Measurements from ENCODE around the gene THOC6.

THOC6 gene

GRCh38 chr16:2991566-2992261, 32.1 kb upstream of the THOC6 start:
- no peak for DNase-seq (ENCODE audit: low spot score)
- no peak for TF ChIP-seq CTCF (IDR thresholded peaks at IDR 0.05; ENCODE audit: extremely low read depth, missing control alignments)

GRCh38 chr16:2992383-2993081, 31.3 kb upstream of the THOC6 start:
- TF ChIP-seq CTCF (IDR thresholded peaks at IDR 0.05; ENCODE audit: extremely low read depth, missing control alignments) = no peak
- no peak for DNase-seq (ENCODE audit: low spot score)

GRCh38 chr16:2996298-2996697, 27.5 kb upstream of the THOC6 start:
- no peak for TF ChIP-seq CTCF (IDR thresholded peaks at IDR 0.05; ENCODE audit: extremely low read depth, missing control alignments)
- DNase-seq (ENCODE audit: low spot score) = no peak

GRCh38 chr16:2999929-3000328, 23.9 kb upstream of the THOC6 start:
- no peak for DNase-seq (ENCODE audit: low spot score)
- no peak for TF ChIP-seq CTCF (IDR thresholded peaks at IDR 0.05; ENCODE audit: extremely low read depth, missing control alignments)

- DNase-seq (ENCODE audit: low spot score) = no peak
- TF ChIP-seq CTCF (IDR thresholded peaks at IDR 0.05; ENCODE audit: extremely low read depth, missing control alignments) = no peak
Measured at GRCh38 chr16:3000540-3000939, 23.3 kb upstream of the THOC6 start.

GRCh38 chr16:3001316-3001715, 22.5 kb upstream of the THOC6 start:
- no peak for TF ChIP-seq CTCF (IDR thresholded peaks at IDR 0.05; ENCODE audit: extremely low read depth, missing control alignments)
- DNase-seq (ENCODE audit: low spot score) = no peak

- TF ChIP-seq CTCF (IDR thresholded peaks at IDR 0.05; ENCODE audit: extremely low read depth, missing control alignments) = peak; percentile 61
- peak; percentile 99 for DNase-seq (ENCODE audit: low spot score)
Measured at GRCh38 chr16:3003582-3004270, 20.1 kb upstream of the THOC6 start.

All from GM20000 (cell line).